Vagina (tissue), 2 donors: ENCODE measurements around the gene PPM1N. TPM values are rescaled to one million over a fixed set of nuclear protein-coding genes. Genes with fewer than 3 reads are reported as not detected.

Source experiments
- DNase-seq, 2 donors: peaks; one replicate each; pipeline ENCODE4 v3.0.0-alpha.2; 2017; ENCODE audit errors: extremely low spot score in 2 of 2
- H3K27ac ChIP-seq: fragments of 200-600 bp; sonication (generic); one replicate; pipeline ENCODE4 v1.5.1; 2019
- H3K27me3 ChIP-seq: fragments of 200-600 bp; sonication (generic); one replicate; pipeline ENCODE4 v1.5.1; 2019
- H3K36me3 ChIP-seq, 2 donors: fragments of 200-600 bp; sonication (generic); one replicate each; pipeline ENCODE4 v1.5.1; 2017 to 2019
- H3K4me1 ChIP-seq: fragments of 200-600 bp; sonication (generic); one replicate; pipeline ENCODE4 v1.5.1; 2019
- H3K4me3 ChIP-seq, 2 donors: fragments of 200-600 bp; sonication (generic); 1 replicate in 1 of 2; 2 replicates in 1 of 2; pipeline ENCODE4 v1.5.1; 2016 to 2019
- H3K9me3 ChIP-seq: fragments of 200-600 bp; sonication (generic); one replicate; pipeline ENCODE4 v1.5.1; 2019
- POLR2A ChIP-seq, 2 donors: fragments of 450-650 bp; IDR thresholded peaks; one replicate each; pipeline ENCODE4 v1.6.1; 2017; ENCODE audit warnings: antibody characterized with exemption in 2 of 2, mild to moderate bottlenecking in 2 of 2, moderate library complexity in 2 of 2
- POLR2AphosphoS5 ChIP-seq, 2 donors: sonication (generic); formaldehyde crosslinking; IDR thresholded peaks; one replicate each; pipeline ENCODE4 v1.9.0; 2017; ENCODE audit warnings: antibody characterized with exemption in 2 of 2, mild to moderate bottlenecking in 2 of 2, low read depth in 1 of 2; ENCODE audit not compliant: insufficient read depth in 1 of 2
- intact Hi-C: fragments of 100-400 bp; cut with DNase I; formaldehyde crosslinking; loops from one replicate; pipeline ENCODE4 v1.15.1; 2023
- total RNA-seq: library from RNA; depleted of rRNA; stranded (reverse); fragments of >200 nt; gene quantifications from one replicate; pipeline ENCODE4 v1.2.3, GENCODE V29; 2016
- TF ChIP-seq, protein P1 (sequence below), 3 experiments: fragments of 450-650 bp in 2 of 3; fragments of 200-600 bp in 1 of 3; sonication (generic) in 1 of 3; IDR thresholded peaks; one replicate each; pipeline ENCODE4 v1.5.1; 2017 to 2019; ENCODE audit warnings: antibody characterized with exemption in 3 of 3, mild to moderate bottlenecking in 2 of 3, moderate library complexity in 2 of 3

The PPM1N gene
- total RNA-seq, 1 donor from 2014 or later: 3.9 TPM

DNA sequence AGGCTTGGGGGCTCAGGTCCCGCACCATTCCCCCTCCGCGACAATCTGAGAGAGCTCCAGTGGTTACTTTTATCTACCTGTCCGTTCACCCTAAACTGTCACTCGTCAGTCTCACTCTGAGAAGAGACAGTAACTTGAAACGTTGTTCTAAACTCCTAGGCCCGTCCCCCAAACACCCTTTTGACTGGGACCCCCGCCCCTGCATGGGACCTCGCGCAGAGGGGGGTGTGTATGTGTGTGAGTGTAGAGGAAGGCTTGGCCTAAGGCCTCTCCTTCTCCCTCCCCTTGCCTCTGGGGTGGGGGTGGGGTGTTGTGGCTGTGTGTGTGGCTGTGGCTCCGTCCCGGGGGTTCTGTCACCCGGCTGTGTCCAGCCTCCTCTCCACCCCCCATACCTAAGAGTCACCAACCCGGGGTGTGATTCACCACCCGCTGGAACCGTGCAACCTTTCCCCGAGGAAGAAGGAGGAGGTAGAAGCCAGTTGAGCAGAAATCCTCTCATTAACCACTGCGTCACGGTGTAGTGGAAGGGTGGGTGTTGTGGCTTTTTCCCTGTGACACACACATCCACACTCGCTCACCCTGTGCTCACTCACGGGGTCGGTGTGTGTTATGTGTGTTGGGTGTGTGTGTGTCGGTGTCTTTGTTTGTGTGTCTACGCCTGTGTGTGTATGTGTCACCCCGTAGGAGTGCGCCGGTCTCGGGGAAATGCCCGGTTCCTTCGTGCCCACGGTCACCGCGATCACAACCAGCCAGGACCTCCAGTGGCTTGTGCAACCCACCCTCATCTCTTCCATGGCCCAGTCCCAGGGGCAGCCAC is 28.1 kb upstream of the PPM1N start:
- no peak for DNase-seq
- H3K27ac ChIP-seq: peak overlapping the region; percentile 96
- TF ChIP-seq POLR2A (IDR thresholded peaks at IDR 0.05): peak in 1 of 2 donors; percentile 42
- TF ChIP-seq, protein P1, sequence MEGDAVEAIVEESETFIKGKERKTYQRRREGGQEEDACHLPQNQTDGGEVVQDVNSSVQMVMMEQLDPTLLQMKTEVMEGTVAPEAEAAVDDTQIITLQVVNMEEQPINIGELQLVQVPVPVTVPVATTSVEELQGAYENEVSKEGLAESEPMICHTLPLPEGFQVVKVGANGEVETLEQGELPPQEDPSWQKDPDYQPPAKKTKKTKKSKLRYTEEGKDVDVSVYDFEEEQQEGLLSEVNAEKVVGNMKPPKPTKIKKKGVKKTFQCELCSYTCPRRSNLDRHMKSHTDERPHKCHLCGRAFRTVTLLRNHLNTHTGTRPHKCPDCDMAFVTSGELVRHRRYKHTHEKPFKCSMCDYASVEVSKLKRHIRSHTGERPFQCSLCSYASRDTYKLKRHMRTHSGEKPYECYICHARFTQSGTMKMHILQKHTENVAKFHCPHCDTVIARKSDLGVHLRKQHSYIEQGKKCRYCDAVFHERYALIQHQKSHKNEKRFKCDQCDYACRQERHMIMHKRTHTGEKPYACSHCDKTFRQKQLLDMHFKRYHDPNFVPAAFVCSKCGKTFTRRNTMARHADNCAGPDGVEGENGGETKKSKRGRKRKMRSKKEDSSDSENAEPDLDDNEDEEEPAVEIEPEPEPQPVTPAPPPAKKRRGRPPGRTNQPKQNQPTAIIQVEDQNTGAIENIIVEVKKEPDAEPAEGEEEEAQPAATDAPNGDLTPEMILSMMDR (IDR thresholded peaks at IDR 0.05): no peak
- peaks cover 25% of the 10 kb centered on the region for H3K4me1 ChIP-seq
- no peaks in the 10 kb centered on the region for H3K9me3 ChIP-seq
- no peaks in the 10 kb centered on the region for H3K36me3 ChIP-seq
- intact Hi-C loops: no loop called here
- no peaks in the 10 kb centered on the region for H3K27me3 ChIP-seq
- peak overlapping the region; percentile 67 to 70 for H3K4me3 ChIP-seq

DNA sequence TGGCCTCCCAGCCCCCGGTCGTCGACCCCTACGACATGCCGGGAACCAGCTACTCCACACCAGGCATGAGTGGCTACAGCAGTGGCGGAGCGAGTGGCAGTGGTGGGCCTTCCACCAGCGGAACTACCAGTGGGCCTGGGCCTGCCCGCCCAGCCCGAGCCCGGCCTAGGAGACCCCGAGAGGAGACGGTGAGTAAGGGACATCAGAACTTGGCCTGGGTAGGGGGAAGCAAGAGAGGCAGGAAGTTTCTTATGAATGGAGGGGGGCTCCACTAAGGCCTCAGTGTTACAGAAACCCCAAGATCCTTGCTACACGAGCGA is 27.5 kb upstream of the PPM1N start:
- Histone ChIP-seq H3K4me1 (peaks cover 25% of the 10 kb centered on the region), H3K36me3 (no peaks in the 10 kb centered on the region), H3K9me3 (no peaks in the 10 kb centered on the region), H3K27ac (no peak overlapping the region), H3K27me3 (no peaks in the 10 kb centered on the region), H3K4me3 (no peak overlapping the region)
- intact Hi-C loops: no loop called here
- no peak for TF ChIP-seq POLR2A (IDR thresholded peaks at IDR 0.05)
- DNase-seq: no peak

DNA sequence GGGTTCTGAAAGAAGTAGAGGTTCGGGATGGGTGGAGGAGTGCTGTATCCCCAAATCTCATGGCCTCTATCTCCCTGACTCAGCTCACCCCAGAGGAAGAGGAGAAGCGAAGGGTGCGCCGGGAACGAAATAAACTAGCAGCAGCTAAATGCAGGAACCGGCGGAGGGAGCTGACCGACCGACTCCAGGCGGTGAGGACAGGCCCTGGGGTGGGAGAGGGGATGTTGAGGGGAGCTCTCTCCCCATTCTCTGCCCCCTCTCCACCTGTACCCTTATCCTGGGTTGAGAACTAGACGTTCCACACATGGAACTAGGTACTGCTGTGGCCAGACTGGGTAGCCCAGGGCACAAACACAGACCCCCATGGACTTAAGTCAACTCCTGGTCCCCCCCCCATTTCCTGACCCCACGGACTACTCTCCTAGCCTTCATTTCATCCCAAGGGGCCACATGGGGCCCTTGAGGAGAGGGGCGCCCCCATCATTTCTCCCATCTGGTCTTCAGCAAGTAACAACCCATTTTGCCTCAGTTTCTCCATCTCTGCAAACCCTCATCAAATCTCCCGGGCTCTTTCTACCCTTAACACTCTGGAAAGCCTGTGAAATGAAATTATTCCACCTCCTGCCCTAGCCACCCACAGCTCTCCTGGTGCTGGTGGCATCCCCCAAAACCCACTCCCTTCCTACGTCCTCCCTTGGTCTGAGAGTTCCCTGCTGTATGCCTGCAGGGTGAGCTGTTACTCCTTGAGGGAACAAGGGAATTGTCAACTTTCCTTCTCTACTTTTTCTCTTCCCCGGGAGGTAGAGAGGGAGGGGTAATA is 26.9 kb upstream of the PPM1N start:
- Histone ChIP-seq H3K4me3 (no peak overlapping the region), H3K4me1 (peaks cover 25% of the 10 kb centered on the region), H3K27ac (no peak overlapping the region)

DNA sequence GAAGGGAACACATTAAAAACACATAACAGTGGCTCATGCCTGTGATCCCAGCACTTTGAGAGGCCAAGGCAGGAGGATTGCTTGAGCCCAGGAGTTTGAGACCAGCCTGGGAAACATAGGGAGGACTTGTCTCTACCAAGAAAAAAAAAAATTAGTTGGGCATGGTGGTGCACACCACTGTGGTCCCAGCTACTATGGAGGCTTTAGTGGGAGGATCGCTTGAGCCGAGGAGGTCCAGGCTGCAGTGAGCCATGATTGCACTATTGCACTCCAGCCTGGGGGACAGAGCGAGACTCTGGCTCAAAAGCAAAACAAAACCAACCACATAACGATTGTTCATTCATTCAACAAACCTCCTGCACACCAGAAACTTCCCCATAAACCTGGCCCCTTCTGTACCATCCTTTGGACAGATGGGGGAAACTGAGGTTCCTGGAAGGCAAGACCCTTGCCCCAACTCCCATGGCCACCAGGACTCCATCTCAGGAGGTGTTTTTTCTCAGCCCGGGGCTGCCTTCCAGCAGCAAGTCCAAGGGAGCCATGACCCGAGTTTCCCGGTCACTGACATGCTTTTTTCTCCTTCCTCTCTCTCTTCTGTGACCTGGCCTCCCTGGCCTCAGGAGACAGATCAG is 26.2 kb upstream of the PPM1N start:
- Histone ChIP-seq H3K27me3 (no peaks in the 10 kb centered on the region), H3K36me3 (no peaks in the 10 kb centered on the region), H3K9me3 (no peaks in the 10 kb centered on the region), H3K4me1 (peaks cover 24% of the 10 kb centered on the region), H3K27ac (no peak overlapping the region), H3K4me3 (no peak overlapping the region)
- no peak for DNase-seq
- intact Hi-C loops: no loop called here
- TF ChIP-seq POLR2A (IDR thresholded peaks at IDR 0.05): no peak
- no peak for TF ChIP-seq POLR2AphosphoS5 (IDR thresholded peaks at IDR 0.05; ENCODE audit: insufficient read depth in 1 of 2, low read depth in 1 of 2)
- TF ChIP-seq, protein P1 (IDR thresholded peaks at IDR 0.05): no peak

More for the DNA sequence above, 26.9 kb upstream of the PPM1N start:
- Histone ChIP-seq H3K36me3 (no peaks in the 10 kb centered on the region), H3K9me3 (no peaks in the 10 kb centered on the region), H3K27me3 (no peaks in the 10 kb centered on the region)
- intact Hi-C loops: no loop called here
- DNase-seq: no peak
- TF ChIP-seq, protein P1 (IDR thresholded peaks at IDR 0.05): no peak
- TF ChIP-seq POLR2AphosphoS5 (IDR thresholded peaks at IDR 0.05; ENCODE audit: insufficient read depth in 1 of 2, low read depth in 1 of 2): no peak
- TF ChIP-seq POLR2A (IDR thresholded peaks at IDR 0.05): no peak

DNA sequence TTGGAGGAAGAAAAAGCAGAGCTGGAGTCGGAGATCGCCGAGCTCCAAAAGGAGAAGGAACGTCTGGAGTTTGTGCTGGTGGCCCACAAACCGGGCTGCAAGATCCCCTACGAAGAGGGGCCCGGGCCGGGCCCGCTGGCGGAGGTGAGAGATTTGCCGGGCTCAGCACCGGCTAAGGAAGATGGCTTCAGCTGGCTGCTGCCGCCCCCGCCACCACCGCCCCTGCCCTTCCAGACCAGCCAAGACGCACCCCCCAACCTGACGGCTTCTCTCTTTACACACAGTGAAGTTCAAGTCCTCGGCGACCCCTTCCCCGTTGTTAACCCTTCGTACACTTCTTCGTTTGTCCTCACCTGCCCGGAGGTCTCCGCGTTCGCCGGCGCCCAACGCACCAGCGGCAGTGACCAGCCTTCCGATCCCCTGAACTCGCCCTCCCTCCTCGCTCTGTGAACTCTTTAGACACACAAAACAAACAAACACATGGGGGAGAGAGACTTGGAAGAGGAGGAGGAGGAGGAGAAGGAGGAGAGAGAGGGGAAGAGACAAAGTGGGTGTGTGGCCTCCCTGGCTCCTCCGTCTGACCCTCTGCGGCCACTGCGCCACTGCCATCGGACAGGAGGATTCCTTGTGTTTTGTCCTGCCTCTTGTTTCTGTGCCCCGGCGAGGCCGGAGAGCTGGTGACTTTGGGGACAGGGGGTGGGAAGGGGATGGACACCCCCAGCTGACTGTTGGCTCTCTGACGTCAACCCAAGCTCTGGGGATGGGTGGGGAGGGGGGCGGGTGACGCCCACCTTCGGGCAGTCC is 25.5 kb upstream of the PPM1N start:
- H3K27me3 ChIP-seq: no peaks in the 10 kb centered on the region
- H3K4me3 ChIP-seq: no peak overlapping the region
- no peaks in the 10 kb centered on the region for H3K36me3 ChIP-seq
- intact Hi-C loops: no loop called here
- TF ChIP-seq, protein P1 (IDR thresholded peaks at IDR 0.05): no peak
- TF ChIP-seq POLR2A (IDR thresholded peaks at IDR 0.05): no peak
- TF ChIP-seq POLR2AphosphoS5 (IDR thresholded peaks at IDR 0.05; ENCODE audit: insufficient read depth in 1 of 2, low read depth in 1 of 2): no peak
- peaks cover 21% of the 10 kb centered on the region for H3K4me1 ChIP-seq
- H3K27ac ChIP-seq: no peak overlapping the region
- DNase-seq: no peak
- H3K9me3 ChIP-seq: no peaks in the 10 kb centered on the region
